Neural cell (in vitro differentiated cells): Measurements from ENCODE around the gene ATP9B. TPM values are rescaled to one million over a fixed set of nuclear protein-coding genes. Genes with fewer than 3 reads are reported as not detected.

Experiments used
- H2AFZ ChIP-seq: fragments of 200-600, 300-800 bp; sonication (generic), shearing (Covaris generic); 2 replicates; pipeline ENCODE4 v1.6.0; 2014; ENCODE audit warnings: low read depth, mild to moderate bottlenecking, antibody characterized with exemption, low read length, moderate library complexity
- H3F3A ChIP-seq: fragments of 200-600 bp; shearing (Covaris generic); 2 replicates; pipeline ENCODE4 v1.6.1; 2016; ENCODE audit warnings: mild to moderate bottlenecking, moderate library complexity, mixed read lengths, antibody characterized with exemption, low read length; ENCODE audit not compliant: insufficient read depth, poor library complexity, severe bottlenecking
- H3K27ac ChIP-seq: fragments of 200-600, 300-800 bp; sonication (generic), shearing (Covaris generic); 2 replicates; pipeline ENCODE4 v1.5.1; 2014; ENCODE audit warnings: mild to moderate bottlenecking, low read length, moderate library complexity
- H3K27me3 ChIP-seq: fragments of 300-800, 200-600 bp; sonication (generic), shearing (Covaris generic); 2 replicates; pipeline ENCODE4 v1.6.0; 2014; ENCODE audit warnings: mild to moderate bottlenecking, low read depth, low read length, moderate library complexity; ENCODE audit not compliant: insufficient read depth
- H3K36me3 ChIP-seq: fragments of 300-800, 200-600 bp; sonication (generic), shearing (Covaris generic); 2 replicates; pipeline ENCODE4 v1.5.1; 2014; ENCODE audit warnings: mild to moderate bottlenecking, antibody characterized with exemption, low read length, moderate library complexity; ENCODE audit not compliant: insufficient read depth
- H3K4me2 ChIP-seq: fragments of 300-800, 200-600 bp; sonication (generic), shearing (Covaris generic); 2 replicates; pipeline ENCODE4 v1.6.0; 2014; ENCODE audit warnings: mild to moderate bottlenecking, low read length
- H3K4me3 ChIP-seq: fragments of 300-800, 200-600 bp; sonication (generic), shearing (Covaris generic); 2 replicates; pipeline ENCODE4 v1.5.1; 2014; ENCODE audit warnings: mild to moderate bottlenecking, low read length, moderate library complexity
- H3K79me2 ChIP-seq: fragments of 200-600 bp; shearing (Covaris generic); replicated peaks from 2 replicates; pipeline ENCODE4 v1.6.0; 2014; ENCODE audit warnings: mild to moderate bottlenecking, low read length, moderate library complexity; ENCODE audit not compliant: insufficient read depth
- H3K9ac ChIP-seq: fragments of 300-800, 200-600 bp; sonication (generic), shearing (Covaris generic); 2 replicates; pipeline ENCODE4 v1.6.1; 2016; ENCODE audit warnings: mild to moderate bottlenecking, low read length, mixed read lengths
- H3K9me2 ChIP-seq: fragments of 200-600 bp; shearing (Covaris generic); 2 replicates; pipeline ENCODE4 v1.6.1; 2016; ENCODE audit warnings: mild to moderate bottlenecking, low read length, mixed read lengths; ENCODE audit not compliant: insufficient read depth
- H3K9me3 ChIP-seq: fragments of 200-600, 300-800 bp; sonication (generic), shearing (Covaris generic); 2 replicates; pipeline ENCODE4 v1.6.1; 2016; ENCODE audit warnings: mild to moderate bottlenecking, mixed run types, low read length, moderate library complexity, mixed read lengths
- H4K20me1 ChIP-seq: fragments of 200-600 bp; shearing (Covaris generic); 2 replicates; pipeline ENCODE4 v1.6.1; 2016; ENCODE audit warnings: mild to moderate bottlenecking, mixed run types; ENCODE audit not compliant: insufficient read depth
- EP300 ChIP-seq: fragments of 450-650 bp; conservative IDR thresholded peaks from 2 replicates; pipeline ENCODE4 v1.6.1; 2014; ENCODE audit warnings: antibody characterized with exemption, mild to moderate bottlenecking, moderate library complexity; ENCODE audit not compliant: poor library complexity, severe bottlenecking
- EZH2 ChIP-seq: fragments of 200-600, 300-800 bp; shearing (Covaris generic), sonication (generic); IDR thresholded peaks from 2 replicates; pipeline ENCODE4 v1.6.1; 2014; ENCODE audit warnings: antibody characterized with exemption, low read length, borderline replicate concordance, mild to moderate bottlenecking; ENCODE audit not compliant: insufficient read depth, poor library complexity, severe bottlenecking
- MXI1 ChIP-seq: fragments of 450-650 bp; conservative IDR thresholded peaks from 2 replicates; pipeline ENCODE4 v1.6.1; 2014; ENCODE audit warnings: antibody characterized with exemption, mild to moderate bottlenecking; ENCODE audit not compliant: poor library complexity, severe bottlenecking
- POLR2AphosphoS5 ChIP-seq: IDR thresholded peaks from 2 replicates; pipeline ENCODE4 v1.6.1; 2012
- RAD21 ChIP-seq: fragments of 450-650 bp; conservative IDR thresholded peaks from 2 replicates; pipeline ENCODE4 v1.6.1; 2014; ENCODE audit warnings: antibody characterized with exemption, mild to moderate bottlenecking, moderate library complexity
- SMC3 ChIP-seq: fragments of 450-650 bp; conservative IDR thresholded peaks from 2 replicates; pipeline ENCODE4 v1.6.1; 2014; ENCODE audit warnings: antibody characterized with exemption, mild to moderate bottlenecking, moderate library complexity; ENCODE audit not compliant: poor library complexity
- TAF1 ChIP-seq: IDR thresholded peaks from 2 replicates; pipeline ENCODE4 v1.6.1; 2012; ENCODE audit warnings: low read depth
- polyA plus RNA-seq: library from polyadenylated mRNA; depleted of rRNA; stranded (reverse); fragments of >200 nt; gene quantifications from 2 replicates; pipeline ENCODE4 v1.2.3, GENCODE V29; 2014
- TF ChIP-seq, protein P1 (sequence below): IDR thresholded peaks from 2 replicates; pipeline ENCODE4 v1.6.1; 2012; ENCODE audit warnings: borderline replicate concordance
- TF ChIP-seq, protein P2 (sequence below): fragments of 450-650 bp; IDR thresholded peaks from 2 replicates; pipeline ENCODE4 v1.5.1; 2014; ENCODE audit warnings: antibody characterized with exemption, mild to moderate bottlenecking, moderate library complexity; ENCODE audit not compliant: poor library complexity, severe bottlenecking

The ATP9B gene
- polyA plus RNA-seq, 1 donor from 2014 or later: 15.4 TPM

GRCh38 chr18:79318142-79318673, 249.0 kb downstream of the ATP9B start:
- no peaks in the 10 kb centered on the region for H3K9me3 ChIP-seq

GRCh38 chr18:79320216-79320850, 251.1 kb downstream of the ATP9B start:
- Histone ChIP-seq H3K9me2 (no peaks in the 10 kb centered on the region), H3K27ac (no peak overlapping the region), H3K4me2 (no peak overlapping the region), H3K9ac (no peak overlapping the region), H3K36me3 (no peaks in the 10 kb centered on the region), H4K20me1 (no peaks in the 10 kb centered on the region), H3K4me3 (no peak overlapping the region), H3K9me3 (no peaks in the 10 kb centered on the region), H2AFZ (no peak overlapping the region), H3F3A (no peaks in the 10 kb centered on the region), H3K79me2 (no peaks in the 10 kb centered on the region), H3K27me3 (no peaks in the 10 kb centered on the region)
- no peak for TF ChIP-seq RAD21
- no peak for TF ChIP-seq POLR2AphosphoS5

More at GRCh38 chr18:79318142-79318673, 249.0 kb downstream of the ATP9B start:
- no peak overlapping the region for H3K4me3 ChIP-seq
- H3K9me2 ChIP-seq: no peaks in the 10 kb centered on the region
- no peaks in the 10 kb centered on the region for H3K79me2 ChIP-seq
- H3F3A ChIP-seq: no peaks in the 10 kb centered on the region
- no peaks in the 10 kb centered on the region for H3K27me3 ChIP-seq
- H3K9ac ChIP-seq: no peak overlapping the region
- H4K20me1 ChIP-seq: no peaks in the 10 kb centered on the region
- no peaks in the 10 kb centered on the region for H3K36me3 ChIP-seq
- H2AFZ ChIP-seq: no peak overlapping the region
- H3K27ac ChIP-seq: no peak overlapping the region
- H3K4me2 ChIP-seq: no peak overlapping the region
- TF ChIP-seq, protein P1, sequence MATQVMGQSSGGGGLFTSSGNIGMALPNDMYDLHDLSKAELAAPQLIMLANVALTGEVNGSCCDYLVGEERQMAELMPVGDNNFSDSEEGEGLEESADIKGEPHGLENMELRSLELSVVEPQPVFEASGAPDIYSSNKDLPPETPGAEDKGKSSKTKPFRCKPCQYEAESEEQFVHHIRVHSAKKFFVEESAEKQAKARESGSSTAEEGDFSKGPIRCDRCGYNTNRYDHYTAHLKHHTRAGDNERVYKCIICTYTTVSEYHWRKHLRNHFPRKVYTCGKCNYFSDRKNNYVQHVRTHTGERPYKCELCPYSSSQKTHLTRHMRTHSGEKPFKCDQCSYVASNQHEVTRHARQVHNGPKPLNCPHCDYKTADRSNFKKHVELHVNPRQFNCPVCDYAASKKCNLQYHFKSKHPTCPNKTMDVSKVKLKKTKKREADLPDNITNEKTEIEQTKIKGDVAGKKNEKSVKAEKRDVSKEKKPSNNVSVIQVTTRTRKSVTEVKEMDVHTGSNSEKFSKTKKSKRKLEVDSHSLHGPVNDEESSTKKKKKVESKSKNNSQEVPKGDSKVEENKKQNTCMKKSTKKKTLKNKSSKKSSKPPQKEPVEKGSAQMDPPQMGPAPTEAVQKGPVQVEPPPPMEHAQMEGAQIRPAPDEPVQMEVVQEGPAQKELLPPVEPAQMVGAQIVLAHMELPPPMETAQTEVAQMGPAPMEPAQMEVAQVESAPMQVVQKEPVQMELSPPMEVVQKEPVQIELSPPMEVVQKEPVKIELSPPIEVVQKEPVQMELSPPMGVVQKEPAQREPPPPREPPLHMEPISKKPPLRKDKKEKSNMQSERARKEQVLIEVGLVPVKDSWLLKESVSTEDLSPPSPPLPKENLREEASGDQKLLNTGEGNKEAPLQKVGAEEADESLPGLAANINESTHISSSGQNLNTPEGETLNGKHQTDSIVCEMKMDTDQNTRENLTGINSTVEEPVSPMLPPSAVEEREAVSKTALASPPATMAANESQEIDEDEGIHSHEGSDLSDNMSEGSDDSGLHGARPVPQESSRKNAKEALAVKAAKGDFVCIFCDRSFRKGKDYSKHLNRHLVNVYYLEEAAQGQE: no peak
- TF ChIP-seq EZH2: no peak
- no peak for TF ChIP-seq SMC3
- TF ChIP-seq, protein P2, sequence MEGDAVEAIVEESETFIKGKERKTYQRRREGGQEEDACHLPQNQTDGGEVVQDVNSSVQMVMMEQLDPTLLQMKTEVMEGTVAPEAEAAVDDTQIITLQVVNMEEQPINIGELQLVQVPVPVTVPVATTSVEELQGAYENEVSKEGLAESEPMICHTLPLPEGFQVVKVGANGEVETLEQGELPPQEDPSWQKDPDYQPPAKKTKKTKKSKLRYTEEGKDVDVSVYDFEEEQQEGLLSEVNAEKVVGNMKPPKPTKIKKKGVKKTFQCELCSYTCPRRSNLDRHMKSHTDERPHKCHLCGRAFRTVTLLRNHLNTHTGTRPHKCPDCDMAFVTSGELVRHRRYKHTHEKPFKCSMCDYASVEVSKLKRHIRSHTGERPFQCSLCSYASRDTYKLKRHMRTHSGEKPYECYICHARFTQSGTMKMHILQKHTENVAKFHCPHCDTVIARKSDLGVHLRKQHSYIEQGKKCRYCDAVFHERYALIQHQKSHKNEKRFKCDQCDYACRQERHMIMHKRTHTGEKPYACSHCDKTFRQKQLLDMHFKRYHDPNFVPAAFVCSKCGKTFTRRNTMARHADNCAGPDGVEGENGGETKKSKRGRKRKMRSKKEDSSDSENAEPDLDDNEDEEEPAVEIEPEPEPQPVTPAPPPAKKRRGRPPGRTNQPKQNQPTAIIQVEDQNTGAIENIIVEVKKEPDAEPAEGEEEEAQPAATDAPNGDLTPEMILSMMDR: no peak
- no peak for TF ChIP-seq RAD21
- TF ChIP-seq POLR2AphosphoS5: no peak
- no peak for TF ChIP-seq TAF1
- no peak for TF ChIP-seq EP300
- no peak for TF ChIP-seq MXI1
